Measurements from ENCODE around the gene HMBS. TPM values are rescaled to one million over a fixed set of nuclear protein-coding genes. Genes with fewer than 3 reads are reported as not detected.

HMBS gene
- total RNA-seq, 6 experiments from 2014 or later = 11.3 to 35.3 (median 14.6) TPM

- no peak for ATAC-seq
Observed at GRCh38 chr11:119110439-119110838, 25.8 kb downstream of the HMBS start.

GRCh38 chr11:119111361-119111925 lies 26.8 kb downstream of the HMBS start:
- DNase-seq (no peak), ATAC-seq (no peak)
- TF ChIP-seq, protein P1, sequence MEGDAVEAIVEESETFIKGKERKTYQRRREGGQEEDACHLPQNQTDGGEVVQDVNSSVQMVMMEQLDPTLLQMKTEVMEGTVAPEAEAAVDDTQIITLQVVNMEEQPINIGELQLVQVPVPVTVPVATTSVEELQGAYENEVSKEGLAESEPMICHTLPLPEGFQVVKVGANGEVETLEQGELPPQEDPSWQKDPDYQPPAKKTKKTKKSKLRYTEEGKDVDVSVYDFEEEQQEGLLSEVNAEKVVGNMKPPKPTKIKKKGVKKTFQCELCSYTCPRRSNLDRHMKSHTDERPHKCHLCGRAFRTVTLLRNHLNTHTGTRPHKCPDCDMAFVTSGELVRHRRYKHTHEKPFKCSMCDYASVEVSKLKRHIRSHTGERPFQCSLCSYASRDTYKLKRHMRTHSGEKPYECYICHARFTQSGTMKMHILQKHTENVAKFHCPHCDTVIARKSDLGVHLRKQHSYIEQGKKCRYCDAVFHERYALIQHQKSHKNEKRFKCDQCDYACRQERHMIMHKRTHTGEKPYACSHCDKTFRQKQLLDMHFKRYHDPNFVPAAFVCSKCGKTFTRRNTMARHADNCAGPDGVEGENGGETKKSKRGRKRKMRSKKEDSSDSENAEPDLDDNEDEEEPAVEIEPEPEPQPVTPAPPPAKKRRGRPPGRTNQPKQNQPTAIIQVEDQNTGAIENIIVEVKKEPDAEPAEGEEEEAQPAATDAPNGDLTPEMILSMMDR (IDR thresholded peaks at IDR 0.05) = no peak
- TF ChIP-seq POLR2A (IDR thresholded peaks at IDR 0.05) = no peak
- no peaks in the 10 kb centered on the region for H3K9me3 ChIP-seq
- peaks cover 0 to 32% (median 11%) of the 10 kb centered on the region in 4 donors for H3K36me3 ChIP-seq
- no peaks in the 10 kb centered on the region for H3K27me3 ChIP-seq
- intact Hi-C loops (cut with DNase I) = no loop called here
- peaks cover 0 to 26% (median 4%) of the 10 kb centered on the region in 4 donors for H3K4me1 ChIP-seq
- WGBS (ENCODE audit: insufficient coverage, low coverage, low lambda C conversion rate, missing lambda C conversion rate) = 94% methylated on average over 5 of the region's 11 CpGs
- H3K27ac ChIP-seq = no peak overlapping the region
- H3K4me3 ChIP-seq = no peak overlapping the region

More at GRCh38 chr11:119110439-119110838, 25.8 kb downstream of the HMBS start:
- Histone ChIP-seq H3K27ac (no peak overlapping the region), H3K36me3 (peaks cover 0 to 31% (median 11%) of the 10 kb centered on the region in 4 donors), H3K9me3 (no peaks in the 10 kb centered on the region), H3K27me3 (no peaks in the 10 kb centered on the region), H3K4me3 (no peak overlapping the region), H3K4me1 (peaks cover 0 to 28% (median 4%) of the 10 kb centered on the region in 4 donors)
- WGBS (ENCODE audit: insufficient coverage, low coverage, low lambda C conversion rate, missing lambda C conversion rate) = 92% methylated on average over 3 of the region's 10 CpGs
- DNase-seq = no peak
- TF ChIP-seq, protein P1 (IDR thresholded peaks at IDR 0.05) = no peak
- TF ChIP-seq POLR2A (IDR thresholded peaks at IDR 0.05) = no peak
- intact Hi-C loops (cut with DNase I) = no loop called here

DNA sequence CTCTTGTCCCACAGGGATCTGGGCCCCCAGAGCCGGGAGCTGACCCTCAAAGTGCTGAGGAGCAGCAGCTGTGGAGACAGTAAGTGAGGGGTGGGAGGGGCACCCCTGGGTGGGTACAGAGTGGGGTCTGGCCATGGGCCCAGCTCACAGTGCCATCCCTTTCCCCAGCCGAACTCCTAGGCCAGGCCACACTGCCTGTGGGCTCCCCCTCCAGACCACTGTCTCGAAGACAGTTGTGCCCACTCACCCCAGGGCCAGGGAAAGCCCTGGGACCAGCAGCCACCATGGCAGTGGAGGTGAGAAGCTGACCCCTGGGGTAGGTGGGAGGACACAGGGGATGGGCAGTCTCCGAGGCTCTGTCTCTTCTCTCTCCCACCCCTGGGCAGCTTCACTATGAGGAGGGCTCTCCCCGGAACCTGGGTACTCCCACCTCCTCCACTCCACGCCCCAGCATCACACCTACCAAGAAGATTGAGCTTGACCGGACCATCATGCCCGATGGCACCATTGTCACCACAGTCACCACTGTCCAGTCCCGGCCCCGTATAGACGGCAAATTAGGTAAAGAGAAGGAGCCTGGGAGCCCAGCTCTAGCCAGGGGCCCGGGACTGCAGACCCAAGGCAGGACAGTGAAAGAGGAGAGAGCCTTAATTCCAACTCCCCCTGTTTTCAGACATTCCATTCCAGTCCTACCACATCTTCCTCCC lies 27.8 kb downstream of the HMBS start:
- 91% methylated on average over 6 of the region's 12 CpGs for WGBS (ENCODE audit: insufficient coverage, low coverage, low lambda C conversion rate, missing lambda C conversion rate)
- peaks cover 0 to 20% (median 4%) of the 10 kb centered on the region in 4 donors for H3K4me1 ChIP-seq
- H3K36me3 ChIP-seq = peaks cover 0 to 32% (median 11%) of the 10 kb centered on the region in 4 donors
- no peak overlapping the region for H3K4me3 ChIP-seq
- intact Hi-C loops (cut with DNase I) = no loop called here
- DNase-seq (no peak), ATAC-seq (no peak)
- no peak for TF ChIP-seq POLR2A (IDR thresholded peaks at IDR 0.05)
- TF ChIP-seq, protein P1 (IDR thresholded peaks at IDR 0.05) = no peak
- no peaks in the 10 kb centered on the region for H3K27me3 ChIP-seq
- H3K9me3 ChIP-seq = no peaks in the 10 kb centered on the region
- no peak overlapping the region for H3K27ac ChIP-seq

- intact Hi-C loops (cut with DNase I) = no loop called here
- H3K36me3 ChIP-seq = peaks cover 0 to 32% (median 11%) of the 10 kb centered on the region in 4 donors
- no peak overlapping the region for H3K4me3 ChIP-seq
- no peaks in the 10 kb centered on the region for H3K27me3 ChIP-seq
- H3K9me3 ChIP-seq = no peaks in the 10 kb centered on the region
- H3K27ac ChIP-seq = no peak overlapping the region
- DNase-seq = no peak
- ATAC-seq = no peak
- WGBS (ENCODE audit: insufficient coverage, low coverage, low lambda C conversion rate, missing lambda C conversion rate) = no CpG with 5 or more reads among the region's 9 CpGs
- TF ChIP-seq, protein P1 (IDR thresholded peaks at IDR 0.05) = no peak
- no peak for TF ChIP-seq POLR2A (IDR thresholded peaks at IDR 0.05)
- peaks cover 0 to 11% (median 1%) of the 10 kb centered on the region in 4 donors for H3K4me1 ChIP-seq
Observed at GRCh38 chr11:119113716-119114115, 29.0 kb downstream of the HMBS start.
